ENCODE measurements around the gene CLSTN1. TPM values are rescaled to one million over a fixed set of nuclear protein-coding genes. Genes with fewer than 3 reads are reported as not detected.

Gene CLSTN1
- total RNA-seq, 3 donors from 2014 or later (not counting 1 experiment from before 2014, with no cell fraction given), result 83.1 to 114 (median 94.5) TPM

DNA sequence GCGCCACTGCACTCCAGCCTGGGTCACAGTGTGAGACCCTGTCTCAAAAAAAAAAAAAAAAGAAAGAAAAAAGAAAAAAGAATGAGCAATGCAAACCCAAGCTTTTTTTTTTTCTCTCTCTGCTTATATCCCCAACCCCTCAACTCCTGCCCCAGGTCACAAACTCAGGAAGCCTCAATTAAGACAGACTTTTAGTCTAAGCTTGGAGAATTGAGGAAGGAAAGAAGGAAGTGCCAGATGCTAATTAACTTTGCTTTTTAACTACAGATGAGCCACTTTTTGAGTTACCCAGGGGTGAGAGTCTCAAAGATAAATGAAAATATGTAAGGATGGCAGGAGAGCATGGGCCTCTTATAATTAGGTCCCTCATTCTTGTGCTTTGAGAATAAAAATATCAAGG lies 139.0 kb downstream of the CLSTN1 start:
- peaks cover 85% of the 10 kb centered on the region for H3K4me1 ChIP-seq (ENCODE audit: control insufficient read depth, insufficient read depth, low read length)
- H3K9me3 ChIP-seq (ENCODE audit: control insufficient read depth, insufficient read depth, low read length), result no peaks in the 10 kb centered on the region
- H3K36me3 ChIP-seq (ENCODE audit: control insufficient read depth, insufficient read depth, low read length), result peaks cover 6% of the 10 kb centered on the region
- Mint-ChIP-seq H3K27me3 (ENCODE audit: low read depth in 2 of 2) (no peaks in the 10 kb centered on the region), H3K4me1 (peaks cover 60 to 73% of the 10 kb centered on the region in 2 donors), H3K27ac (peak overlapping the region; percentile 95), H3K4me3 (no peak overlapping the region), H3K36me3 (no peaks in the 10 kb centered on the region), H3K9me3 (no peaks in the 10 kb centered on the region)
- 89% methylated on average over 1 of the region's 1 CpG for WGBS (ENCODE audit: insufficient coverage)
- DNase-seq (no peak), ATAC-seq (no peak)
- TF ChIP-seq, protein P1, sequence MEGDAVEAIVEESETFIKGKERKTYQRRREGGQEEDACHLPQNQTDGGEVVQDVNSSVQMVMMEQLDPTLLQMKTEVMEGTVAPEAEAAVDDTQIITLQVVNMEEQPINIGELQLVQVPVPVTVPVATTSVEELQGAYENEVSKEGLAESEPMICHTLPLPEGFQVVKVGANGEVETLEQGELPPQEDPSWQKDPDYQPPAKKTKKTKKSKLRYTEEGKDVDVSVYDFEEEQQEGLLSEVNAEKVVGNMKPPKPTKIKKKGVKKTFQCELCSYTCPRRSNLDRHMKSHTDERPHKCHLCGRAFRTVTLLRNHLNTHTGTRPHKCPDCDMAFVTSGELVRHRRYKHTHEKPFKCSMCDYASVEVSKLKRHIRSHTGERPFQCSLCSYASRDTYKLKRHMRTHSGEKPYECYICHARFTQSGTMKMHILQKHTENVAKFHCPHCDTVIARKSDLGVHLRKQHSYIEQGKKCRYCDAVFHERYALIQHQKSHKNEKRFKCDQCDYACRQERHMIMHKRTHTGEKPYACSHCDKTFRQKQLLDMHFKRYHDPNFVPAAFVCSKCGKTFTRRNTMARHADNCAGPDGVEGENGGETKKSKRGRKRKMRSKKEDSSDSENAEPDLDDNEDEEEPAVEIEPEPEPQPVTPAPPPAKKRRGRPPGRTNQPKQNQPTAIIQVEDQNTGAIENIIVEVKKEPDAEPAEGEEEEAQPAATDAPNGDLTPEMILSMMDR (IDR thresholded peaks at IDR 0.05), result no peak
- H3K27me3 ChIP-seq (ENCODE audit: control insufficient read depth, insufficient read depth, low read length), result no peaks in the 10 kb centered on the region
- no peak overlapping the region for H3K27ac ChIP-seq (ENCODE audit: low read length)
- intact Hi-C loops (cut with micrococcal nuclease), result no loop called here
- no peak overlapping the region for H3K4me3 ChIP-seq (ENCODE audit: low read length)

DNA sequence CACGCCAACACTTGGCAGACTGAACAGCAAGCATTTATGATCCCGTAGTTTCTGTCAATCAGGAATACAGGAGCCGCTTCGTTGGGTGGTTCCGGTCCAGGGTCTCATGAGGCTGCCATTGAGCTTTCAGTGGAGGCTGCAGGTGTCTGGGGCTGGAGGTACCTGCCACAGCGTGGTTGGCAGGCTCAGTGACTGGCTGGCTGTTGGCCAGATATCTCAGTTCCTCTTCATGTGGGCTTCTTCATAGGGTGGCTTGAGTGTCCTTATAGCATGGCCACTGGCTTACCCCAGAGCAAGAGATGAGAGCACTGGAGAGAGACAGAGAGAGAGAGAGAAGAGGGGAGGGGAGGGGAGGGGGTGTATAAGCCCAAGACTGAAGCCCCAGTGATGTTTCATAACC lies 142.9 kb downstream of the CLSTN1 start:
- Histone ChIP-seq H3K4me3 (ENCODE audit: low read length) (no peak overlapping the region), H3K9me3 (ENCODE audit: control insufficient read depth, insufficient read depth, low read length) (no peaks in the 10 kb centered on the region), H3K27me3 (ENCODE audit: control insufficient read depth, insufficient read depth, low read length) (no peaks in the 10 kb centered on the region), H3K4me1 (ENCODE audit: control insufficient read depth, insufficient read depth, low read length) (peaks cover 89% of the 10 kb centered on the region), H3K36me3 (ENCODE audit: control insufficient read depth, insufficient read depth, low read length) (peaks cover 25% of the 10 kb centered on the region), H3K27ac (ENCODE audit: low read length) (peak overlapping the region; percentile 20)
- H3K4me1 Mint-ChIP-seq, result peaks cover 58 to 75% of the 10 kb centered on the region in 2 donors
- no peaks in the 10 kb centered on the region for H3K36me3 Mint-ChIP-seq
- DNase-seq, result no peak
- no peak overlapping the region for H3K4me3 Mint-ChIP-seq
- TF ChIP-seq, protein P1 (IDR thresholded peaks at IDR 0.05), result no peak
- H3K27me3 Mint-ChIP-seq (ENCODE audit: low read depth in 2 of 2), result no peaks in the 10 kb centered on the region
- peak overlapping the region; percentile 86 to 95 for H3K27ac Mint-ChIP-seq
- no peak for ATAC-seq
- WGBS (ENCODE audit: insufficient coverage), result 80% methylated on average over 6 of the region's 6 CpGs
- H3K9me3 Mint-ChIP-seq, result no peaks in the 10 kb centered on the region
- intact Hi-C loops (cut with micrococcal nuclease), result no loop called here

DNA sequence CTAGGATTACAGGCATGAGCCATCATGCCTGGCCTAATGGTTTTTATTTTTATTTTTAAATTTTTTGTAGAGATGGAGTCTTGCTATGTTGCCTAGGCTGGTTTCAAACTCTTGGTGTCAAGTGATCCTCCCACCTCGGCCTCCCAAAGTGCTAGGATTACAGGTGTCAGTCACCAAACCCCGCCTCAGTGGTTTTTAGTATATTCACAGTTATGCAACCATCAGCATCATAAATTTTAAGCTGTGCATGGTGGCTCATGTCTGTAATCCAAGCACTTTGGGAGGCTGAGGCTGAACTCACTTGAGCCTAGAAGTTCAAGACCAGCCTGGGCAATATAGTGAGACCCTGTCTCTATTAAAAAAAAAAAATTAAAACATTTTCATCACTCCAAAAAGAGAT lies 143.7 kb downstream of the CLSTN1 start:
- Mint-ChIP-seq H3K4me3 (no peak overlapping the region), H3K4me1 (peaks cover 54 to 70% of the 10 kb centered on the region in 2 donors), H3K36me3 (no peaks in the 10 kb centered on the region), H3K9me3 (no peaks in the 10 kb centered on the region), H3K27me3 (ENCODE audit: low read depth in 2 of 2) (no peaks in the 10 kb centered on the region), H3K27ac (peak overlapping the region; percentile 86 to 95)
- H3K36me3 ChIP-seq (ENCODE audit: control insufficient read depth, insufficient read depth, low read length), result peaks cover 25% of the 10 kb centered on the region
- peak overlapping the region; percentile 20 for H3K27ac ChIP-seq (ENCODE audit: low read length)
- ATAC-seq, result peak in 2 of 3 donors; percentile 54 to 59
- H3K27me3 ChIP-seq (ENCODE audit: control insufficient read depth, insufficient read depth, low read length), result no peaks in the 10 kb centered on the region
- H3K9me3 ChIP-seq (ENCODE audit: control insufficient read depth, insufficient read depth, low read length), result no peaks in the 10 kb centered on the region
- intact Hi-C loops (cut with micrococcal nuclease), result no loop called here
- TF ChIP-seq, protein P1 (IDR thresholded peaks at IDR 0.05), result no peak
- H3K4me1 ChIP-seq (ENCODE audit: control insufficient read depth, insufficient read depth, low read length), result peaks cover 85% of the 10 kb centered on the region
- DNase-seq, result no peak
- 48% methylated on average over 2 of the region's 2 CpGs for WGBS (ENCODE audit: insufficient coverage)
- no peak overlapping the region for H3K4me3 ChIP-seq (ENCODE audit: low read length)

Other genes starting within 250 kb of the CLSTN1 start
- gene TMEM201, start 235.1 kb downstream of the CLSTN1 start, total RNA-seq, result 10 to 100 TPM in 1 of 3 donors, 1 to 10 TPM in 2; 7.3 to 10.2 (median 8.8) TPM
- 100 to 1,000 TPM; 171 to 240 (median 198) TPM for gene PIK3CD, start 172.2 kb downstream of the CLSTN1 start, total RNA-seq
- gene CTNNBIP1, start 86.3 kb upstream of the CLSTN1 start, total RNA-seq, result 10 to 100 TPM; 26.4 to 31.0 (median 29.8) TPM
- gene LZIC, start 119.4 kb upstream of the CLSTN1 start, total RNA-seq, result 10 to 100 TPM; 19.5 to 21.9 (median 21.7) TPM
- gene NMNAT1, start 119.5 kb upstream of the CLSTN1 start, total RNA-seq, result 1 to 10 TPM; 2.6 to 4.7 (median 2.9) TPM
- 1 to 10 TPM in 2 of 3 donors, under 1 TPM in 1; 0.89 to 2.3 (median 1.5) TPM for gene RBP7, start 173.3 kb upstream of the CLSTN1 start, total RNA-seq
- 10 to 100 TPM; 37.0 to 48.0 (median 41.4) TPM for gene UBE4B, start 209.0 kb upstream of the CLSTN1 start, total RNA-seq

All from natural killer cell (primary cell).